ENCODE measurements around the gene EML5.

EML5 gene

GRCh38 chr14:88616697-88617096, 176.1 kb downstream of the EML5 start:
- TF ChIP-seq CTCF (IDR thresholded peaks at IDR 0.05), result no peak

GRCh38 chr14:88614218-88614907, 178.4 kb downstream of the EML5 start:
- no peak for TF ChIP-seq CTCF (IDR thresholded peaks at IDR 0.05)

GRCh38 chr14:88613552-88614010, 179.2 kb downstream of the EML5 start:
- TF ChIP-seq CTCF (IDR thresholded peaks at IDR 0.05), result no peak

- no peak for TF ChIP-seq CTCF (IDR thresholded peaks at IDR 0.05)
These were observed 179.8 kb downstream of the EML5 start for GRCh38 chr14:88612981-88613380.

- TF ChIP-seq CTCF (IDR thresholded peaks at IDR 0.05), result no peak
These were observed 180.9 kb downstream of the EML5 start for GRCh38 chr14:88611878-88612277.

- no peak for TF ChIP-seq CTCF (IDR thresholded peaks at IDR 0.05)
These were observed 184.9 kb downstream of the EML5 start for GRCh38 chr14:88607829-88608228.

GRCh38 chr14:88605594-88605993, 187.2 kb downstream of the EML5 start:
- TF ChIP-seq CTCF (IDR thresholded peaks at IDR 0.05), result no peak

GRCh38 chr14:88604212-88604611, 188.5 kb downstream of the EML5 start:
- no peak for TF ChIP-seq CTCF (IDR thresholded peaks at IDR 0.05)
